Measurements from ENCODE around the gene METTL15. TPM values are rescaled to one million over a fixed set of nuclear protein-coding genes. Genes with fewer than 3 reads are reported as not detected.
"Not testable (repeated sequence)": the region's sequence is repeated elsewhere in the genome, so short reads cannot be mapped to it uniquely, and the experiment has no call there.

METTL15 gene
- total RNA-seq, 1 experiment from 2014 or later = 31.3 TPM

DNA sequence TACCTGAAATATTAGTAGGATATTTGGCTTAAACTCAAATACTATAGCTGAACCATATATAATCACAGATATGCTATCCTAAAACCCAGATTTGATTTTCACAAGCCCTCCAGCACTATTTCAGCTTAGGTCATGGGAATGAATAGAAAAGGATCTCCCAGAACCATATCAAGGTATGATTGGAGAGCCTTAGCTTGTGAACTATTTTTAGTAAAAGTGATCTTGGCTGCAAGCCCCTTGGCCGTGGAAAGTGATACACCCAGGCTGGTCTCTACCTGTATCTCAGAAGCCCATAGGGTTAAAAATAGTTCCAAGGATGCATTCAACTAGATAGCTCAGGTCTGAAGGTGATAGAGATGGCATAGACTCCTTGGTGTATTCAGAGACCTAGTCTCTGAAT is 9.9 kb upstream of the METTL15 start:
- Histone ChIP-seq H3K27ac (ENCODE audit: low read depth, low read length, poor library complexity, severe bottlenecking) (no peak overlapping the region), H3K4me3 (ENCODE audit: low read depth, low read length, poor library complexity, severe bottlenecking) (no peak overlapping the region), H3K27me3 (replicated peaks; ENCODE audit: insufficient read depth, low read depth, low read length, poor library complexity) (no peaks in the 10 kb centered on the region), H3K9me3 (ENCODE audit: low read depth, low read length, poor library complexity, severe bottlenecking) (no peaks in the 10 kb centered on the region), H3K36me3 (ENCODE audit: insufficient read depth, low read length, poor library complexity, severe bottlenecking) (peaks cover 41% of the 10 kb centered on the region), H3K4me1 (ENCODE audit: insufficient read depth, low read length, poor library complexity, severe bottlenecking) (peaks cover 9% of the 10 kb centered on the region)
- CTCF ChIA-PET = no interaction called here
- no peak for DNase-seq (ENCODE audit: low spot score)
- intact Hi-C loops (cut with micrococcal nuclease; ENCODE audit: unreplicated experiment) = no loop called here
- no peak for TF ChIP-seq EZH2 (IDR thresholded peaks at IDR 0.05; ENCODE audit: borderline replicate concordance, low read depth, low read length, poor library complexity, severe bottlenecking)
- TF ChIP-seq, protein P1, sequence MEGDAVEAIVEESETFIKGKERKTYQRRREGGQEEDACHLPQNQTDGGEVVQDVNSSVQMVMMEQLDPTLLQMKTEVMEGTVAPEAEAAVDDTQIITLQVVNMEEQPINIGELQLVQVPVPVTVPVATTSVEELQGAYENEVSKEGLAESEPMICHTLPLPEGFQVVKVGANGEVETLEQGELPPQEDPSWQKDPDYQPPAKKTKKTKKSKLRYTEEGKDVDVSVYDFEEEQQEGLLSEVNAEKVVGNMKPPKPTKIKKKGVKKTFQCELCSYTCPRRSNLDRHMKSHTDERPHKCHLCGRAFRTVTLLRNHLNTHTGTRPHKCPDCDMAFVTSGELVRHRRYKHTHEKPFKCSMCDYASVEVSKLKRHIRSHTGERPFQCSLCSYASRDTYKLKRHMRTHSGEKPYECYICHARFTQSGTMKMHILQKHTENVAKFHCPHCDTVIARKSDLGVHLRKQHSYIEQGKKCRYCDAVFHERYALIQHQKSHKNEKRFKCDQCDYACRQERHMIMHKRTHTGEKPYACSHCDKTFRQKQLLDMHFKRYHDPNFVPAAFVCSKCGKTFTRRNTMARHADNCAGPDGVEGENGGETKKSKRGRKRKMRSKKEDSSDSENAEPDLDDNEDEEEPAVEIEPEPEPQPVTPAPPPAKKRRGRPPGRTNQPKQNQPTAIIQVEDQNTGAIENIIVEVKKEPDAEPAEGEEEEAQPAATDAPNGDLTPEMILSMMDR (conservative IDR thresholded peaks at IDR 0.05; ENCODE audit: low read depth, low read length) = no peak
- BruUV-seq (replicated peaks) = no TSS peak
- POLR2A ChIA-PET (ENCODE audit: low non-redundant PET) = no interaction called here

DNA sequence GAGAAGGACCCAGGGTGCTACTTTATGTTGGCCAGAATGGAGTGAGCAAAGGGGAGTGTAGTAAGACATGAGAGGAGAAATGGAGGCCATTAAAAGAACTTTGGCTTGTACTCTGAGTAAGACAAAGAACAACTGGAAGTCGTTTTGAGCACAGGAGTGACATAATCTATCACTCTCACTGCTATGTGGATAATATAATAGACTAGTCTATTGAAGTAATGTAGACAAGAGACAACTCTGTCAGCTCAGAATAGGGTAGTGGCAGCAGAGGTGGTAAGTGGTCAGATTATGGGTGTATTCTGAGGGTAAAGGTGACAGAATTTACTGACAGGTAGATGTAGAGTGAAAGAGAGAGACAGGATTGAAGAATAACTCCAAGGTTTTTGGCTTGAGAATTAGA is 8.5 kb upstream of the METTL15 start:
- Histone ChIP-seq H3K27ac (ENCODE audit: low read depth, low read length, poor library complexity, severe bottlenecking) (no peak overlapping the region), H3K9me3 (ENCODE audit: low read depth, low read length, poor library complexity, severe bottlenecking) (no peaks in the 10 kb centered on the region), H3K27me3 (replicated peaks; ENCODE audit: insufficient read depth, low read depth, low read length, poor library complexity) (no peaks in the 10 kb centered on the region), H3K4me1 (ENCODE audit: insufficient read depth, low read length, poor library complexity, severe bottlenecking) (peaks cover 23% of the 10 kb centered on the region), H3K4me3 (ENCODE audit: low read depth, low read length, poor library complexity, severe bottlenecking) (no peak overlapping the region), H3K36me3 (ENCODE audit: insufficient read depth, low read length, poor library complexity, severe bottlenecking) (peaks cover 29% of the 10 kb centered on the region)
- intact Hi-C loops (cut with micrococcal nuclease; ENCODE audit: unreplicated experiment) = loop anchor here (10.0 kb wide), 2 partner anchors 595 to 1235 kb away; partner anchors contain the start of gene LIN7C
- ChIA-PET POLR2A (ENCODE audit: low non-redundant PET) (no interaction called here), CTCF (no interaction called here)
- no peak for DNase-seq (ENCODE audit: low spot score)
- TF ChIP-seq EZH2 (IDR thresholded peaks at IDR 0.05; ENCODE audit: borderline replicate concordance, low read depth, low read length, poor library complexity, severe bottlenecking) = no peak
- TF ChIP-seq, protein P1 (conservative IDR thresholded peaks at IDR 0.05; ENCODE audit: low read depth, low read length) = no peak
- no TSS peak for BruUV-seq (replicated peaks)

DNA sequence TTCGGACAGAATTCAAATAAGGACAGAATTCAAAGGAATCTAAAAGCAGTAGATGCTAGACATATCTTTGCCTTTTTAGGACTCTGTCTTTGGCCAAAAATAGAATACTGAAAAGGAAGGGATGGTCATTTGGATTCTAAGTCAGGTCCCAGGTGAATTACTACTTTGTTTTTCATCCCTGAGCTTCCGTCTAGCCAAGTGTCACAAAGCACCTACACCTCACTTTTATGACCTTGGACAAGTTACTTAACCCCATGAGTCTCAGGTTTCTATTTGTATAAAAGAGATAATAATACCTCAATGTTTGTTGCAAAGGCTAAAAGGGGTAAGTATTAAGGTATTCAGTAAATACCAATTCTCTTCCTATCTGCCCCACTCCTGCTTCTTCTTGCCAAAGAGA is 7.5 kb upstream of the METTL15 start:
- no peaks in the 10 kb centered on the region for H3K9me3 ChIP-seq (ENCODE audit: low read depth, low read length, poor library complexity, severe bottlenecking)
- no TSS peak for BruUV-seq (replicated peaks)
- H3K4me1 ChIP-seq (ENCODE audit: insufficient read depth, low read length, poor library complexity, severe bottlenecking) = peaks cover 33% of the 10 kb centered on the region
- no peak overlapping the region for H3K27ac ChIP-seq (ENCODE audit: low read depth, low read length, poor library complexity, severe bottlenecking)
- H3K27me3 ChIP-seq (replicated peaks; ENCODE audit: insufficient read depth, low read depth, low read length, poor library complexity) = no peaks in the 10 kb centered on the region
- ChIA-PET POLR2A (ENCODE audit: low non-redundant PET) (no interaction called here), CTCF (no interaction called here)
- intact Hi-C loops (cut with micrococcal nuclease; ENCODE audit: unreplicated experiment) = loop anchor here (10.0 kb wide), 2 partner anchors 596 to 1234 kb away; partner anchors contain the start of gene LIN7C
- peaks cover 21% of the 10 kb centered on the region for H3K36me3 ChIP-seq (ENCODE audit: insufficient read depth, low read length, poor library complexity, severe bottlenecking)
- no peak for TF ChIP-seq EZH2 (IDR thresholded peaks at IDR 0.05; ENCODE audit: borderline replicate concordance, low read depth, low read length, poor library complexity, severe bottlenecking)
- TF ChIP-seq, protein P1 (conservative IDR thresholded peaks at IDR 0.05; ENCODE audit: low read depth, low read length) = no peak
- no peak for DNase-seq (ENCODE audit: low spot score)
- H3K4me3 ChIP-seq (ENCODE audit: low read depth, low read length, poor library complexity, severe bottlenecking) = no peak overlapping the region

DNA sequence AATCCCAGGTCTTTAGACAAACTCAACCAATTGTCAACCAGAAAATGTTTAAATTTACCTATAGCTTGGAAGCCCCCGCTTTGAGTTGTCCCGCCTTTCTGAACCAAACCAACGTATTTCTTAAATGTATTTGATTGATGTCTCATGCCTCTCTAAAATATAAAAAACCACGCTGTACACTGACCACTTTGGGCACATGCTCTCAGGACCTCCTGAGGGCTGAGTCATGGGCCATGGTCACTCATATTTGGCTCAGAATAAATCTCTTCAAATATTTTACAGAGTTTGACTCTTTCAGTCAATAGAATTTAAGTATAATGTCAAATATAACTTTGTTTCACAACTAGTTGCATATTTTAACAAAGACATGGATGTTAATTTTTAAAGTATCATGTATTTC is 5.9 kb upstream of the METTL15 start:
- H3K27me3 ChIP-seq (replicated peaks; ENCODE audit: insufficient read depth, low read depth, low read length, poor library complexity); H3K9me3 ChIP-seq (ENCODE audit: low read depth, low read length, poor library complexity, severe bottlenecking); H3K36me3 ChIP-seq (ENCODE audit: insufficient read depth, low read length, poor library complexity, severe bottlenecking); POLR2A ChIA-PET (ENCODE audit: low non-redundant PET); CTCF ChIA-PET; BruUV-seq (replicated peaks); H3K27ac ChIP-seq (ENCODE audit: low read depth, low read length, poor library complexity, severe bottlenecking); H3K4me3 ChIP-seq (ENCODE audit: low read depth, low read length, poor library complexity, severe bottlenecking); DNase-seq (ENCODE audit: low spot score): not testable (repeated sequence)
- intact Hi-C loops (cut with micrococcal nuclease; ENCODE audit: unreplicated experiment) = loop anchor here (10.0 kb wide), 2 partner anchors 597 to 1233 kb away; partner anchors contain the start of gene LIN7C
- H3K4me1 ChIP-seq (ENCODE audit: insufficient read depth, low read length, poor library complexity, severe bottlenecking) = peaks cover 45% of the 10 kb centered on the region
